ENCODE results near the gene PLXDC2. TPM values are rescaled to one million over a fixed set of nuclear protein-coding genes. Genes with fewer than 3 reads are reported as not detected.

PLXDC2 gene
- total and polyA plus RNA-seq, 10 of the 15 experiments (the other 5 are each of a cell fraction or from before 2014, with no cell fraction given): 0.05 to 1.8 (median 0.14) TPM; not detected in 2

GRCh38 chr10:19874190-19874589, 58.0 kb downstream of the PLXDC2 start:
- BruUV-seq (replicated peaks): no TSS peak
- intact Hi-C loops (cut with micrococcal nuclease; ENCODE audit: unreplicated experiment): no loop called here
- in situ Hi-C loops (cut with MboI): no loop called here
- TF ChIP-seq ZSCAN29 (IDR thresholded peaks at IDR 0.05): no peak
- no peak for TF ChIP-seq HCFC1 (IDR thresholded peaks at IDR 0.05; ENCODE audit: low read length)
- no peak for TF ChIP-seq SMC3 (IDR thresholded peaks at IDR 0.05; ENCODE audit: borderline replicate concordance, low read length)
- TF ChIP-seq PML (IDR thresholded peaks at IDR 0.05; ENCODE audit: low read length): no peak
- no peak for TF ChIP-seq JUNB (IDR thresholded peaks at IDR 0.05)
- no peak for TF ChIP-seq ZNF217 (IDR thresholded peaks at IDR 0.05)
- TF ChIP-seq E4F1 (IDR thresholded peaks at IDR 0.05; ENCODE audit: borderline replicate concordance, partially characterized antibody): no peak
- no peak for TF ChIP-seq PAX8 (IDR thresholded peaks at IDR 0.05)
- Histone ChIP-seq H3K27ac (ENCODE audit: control insufficient read depth, insufficient read depth) (no peak overlapping the region), H3K4me2 (ENCODE audit: control insufficient read depth, insufficient read depth) (no peak overlapping the region), H3K79me2 (ENCODE audit: control insufficient read depth, insufficient read depth, low read length) (no peaks in the 10 kb centered on the region), H3K27me3 (replicated peaks in 1 of 2; ENCODE audit: control insufficient read depth in 2 of 2, insufficient read depth in 2 of 2, low read length in 1 of 2) (no peaks in the 10 kb centered on the region), H3K4me1 (ENCODE audit: control insufficient read depth, insufficient read depth, low read length) (no peaks in the 10 kb centered on the region), H3K36me3 (ENCODE audit: control insufficient read depth in 2 of 2, insufficient read depth in 2 of 2, low read length in 1 of 2) (no peaks in the 10 kb centered on the region), H2AFZ (ENCODE audit: control insufficient read depth, low read depth, low read length) (no peak overlapping the region), H4K20me1 (ENCODE audit: control insufficient read depth, insufficient read depth) (no peaks in the 10 kb centered on the region), H3K4me3 (no peak overlapping the region), H3K9me3 (replicated peaks; ENCODE audit: control insufficient read depth, insufficient read depth, low read length) (no peaks in the 10 kb centered on the region), H3K9ac (ENCODE audit: control insufficient read depth, insufficient read depth, low read length) (no peak overlapping the region)
- 9% methylated on average over 3 of the region's 3 CpGs for WGBS (ENCODE audit: insufficient coverage, insufficient replicate concordance, low lambda C conversion rate, missing lambda C conversion rate)
- CTCF ChIA-PET: interaction anchor here (0.9 to 1.0 kb wide), 2 partner anchors 46 to 84 kb away, joined by 3 read pairs; no protein-coding TSS in a partner anchor
- no peak for DNase-seq (ENCODE audit: low read depth, low spot score)
- POLR2A ChIA-PET: no interaction called here
- no peak for ATAC-seq
- SMC1A ChIA-PET (ENCODE audit: uncharacterized antibody, unreplicated experiment): interaction anchor here (0.7 kb wide), 1 partner anchor 14 kb away, joined by 3 read pairs; no protein-coding TSS in a partner anchor
- RAD21 ChIA-PET (ENCODE audit: unreplicated experiment): no interaction called here
- FAIRE-seq: no peak
